GM19468 (cell line): ENCODE data around the gene ACER3.
"Not testable (repeated sequence)": the region's sequence is repeated elsewhere in the genome, so short reads cannot be mapped to it uniquely, and the experiment has no call there.

Experiments
- ATAC-seq: cut with Tn5 transposase; IDR thresholded peaks from one replicate; pipeline ENCODE4 v1.9.1; 2021; ENCODE audit warnings: mild to moderate bottlenecking, moderate library complexity, moderate number of reproducible peaks; ENCODE audit not compliant: unreplicated experiment; ENCODE audit errors: extremely low read depth

The ACER3 gene

GRCh38 chr11:76911415-76911808 is 50.7 kb downstream of the ACER3 start:
- ATAC-seq = no peak

GRCh38 chr11:76916712-76917111 is 56.0 kb downstream of the ACER3 start:
- no peak for ATAC-seq

GRCh38 chr11:76918941-76919386 is 58.2 kb downstream of the ACER3 start:
- ATAC-seq = no peak

- no peak for ATAC-seq
Observed at GRCh38 chr11:76919467-76919866, 58.7 kb downstream of the ACER3 start.

- no peak for ATAC-seq
Observed at GRCh38 chr11:76919887-76920746, 59.4 kb downstream of the ACER3 start.

GRCh38 chr11:76927160-76927559 is 66.4 kb downstream of the ACER3 start:
- ATAC-seq = no peak

GRCh38 chr11:76935042-76935441 is 74.3 kb downstream of the ACER3 start:
- no peak for ATAC-seq

- no peak for ATAC-seq
Observed at GRCh38 chr11:76939219-76939631, 78.5 kb downstream of the ACER3 start.

- ATAC-seq = no peak
Observed at GRCh38 chr11:76944225-76944624, 83.5 kb downstream of the ACER3 start.

- no peak for ATAC-seq
Observed at GRCh38 chr11:76946223-76946622, 85.5 kb downstream of the ACER3 start.

GRCh38 chr11:76947190-76947589 is 86.5 kb downstream of the ACER3 start:
- no peak for ATAC-seq

GRCh38 chr11:76947800-76948199 is 87.1 kb downstream of the ACER3 start:
- no peak for ATAC-seq

GRCh38 chr11:76955459-76956114 is 94.9 kb downstream of the ACER3 start:
- ATAC-seq = no peak

- ATAC-seq = peak; percentile 35
Observed at GRCh38 chr11:76962583-76963416, 102.1 kb downstream of the ACER3 start.

- not testable (repeated sequence) for ATAC-seq
Observed at GRCh38 chr11:76963417-76964168, 102.9 kb downstream of the ACER3 start.

- no peak for ATAC-seq
Observed at GRCh38 chr11:76972051-76972450, 111.3 kb downstream of the ACER3 start.

GRCh38 chr11:76974179-76974891 is 113.6 kb downstream of the ACER3 start:
- ATAC-seq = no peak

- no peak for ATAC-seq
Observed at GRCh38 chr11:76975513-76975912, 114.8 kb downstream of the ACER3 start.

GRCh38 chr11:76977791-76978190 is 117.1 kb downstream of the ACER3 start:
- ATAC-seq = no peak
